IMR-90 (cell line): Measurements from ENCODE around the gene MS4A10. TPM values are rescaled to one million over a fixed set of nuclear protein-coding genes. Genes with fewer than 3 reads are reported as not detected.

Source experiments
- ATAC-seq: fragments of 200-7000 bp; cut with Tn5 transposase; 2 replicates; pipeline ENCODE4 v1.9.1; 2020; ENCODE audit warnings: low read depth, mild to moderate bottlenecking, moderate library complexity
- BruUV-seq: library from RNA; stranded (reverse); fragments of 400-500 nt; replicated peaks from 2 replicates; lab custom pipeline; 2021; lab: Mats Ljungman, UMichigan
- CTCF ChIA-PET: fragments of 300-600 bp; formaldehyde crosslinking; extraction: SDS; loops from one replicate; lab custom pipeline; 2021; ENCODE audit warnings: antibody characterized with exemption; lab: Yijun Ruan, JAX
- POLR2A ChIA-PET: fragments of 300-600 bp; sonication (Branson Sonifier 250); formaldehyde crosslinking; loops from one replicate; lab custom pipeline; 2022; ENCODE audit warnings: antibody characterized with exemption; ENCODE audit not compliant: unreplicated experiment; lab: Charles Lee
- DNase-seq: peaks from one replicate; pipeline ENCODE4 v3.0.0; 2013
- H2AFZ ChIP-seq: replicated peaks from 2 replicates; pipeline ENCODE3; 2013; ENCODE audit warnings: low read length, mild to moderate bottlenecking; ENCODE audit not compliant: poor library complexity
- H2AK5ac ChIP-seq: 2 replicates; pipeline ENCODE4 v1.6.1; 2013; ENCODE audit warnings: low read depth, low read length, inconsistent platforms
- H2AK9ac ChIP-seq: replicated peaks from 2 replicates; pipeline ENCODE3; 2013; ENCODE audit warnings: mild to moderate bottlenecking, low read depth, low read length, moderate library complexity; ENCODE audit not compliant: poor library complexity
- H2BK120ac ChIP-seq: 2 replicates; pipeline ENCODE4 v1.6.1; 2013; ENCODE audit warnings: low read depth, low read length, inconsistent platforms
- H2BK15ac ChIP-seq: 3 replicates; pipeline ENCODE4 v1.6.1; 2013; ENCODE audit warnings: low read depth, low read length, inconsistent platforms
- H2BK20ac ChIP-seq: 2 replicates; pipeline ENCODE4 v1.6.1; 2013; ENCODE audit warnings: low read depth, mild to moderate bottlenecking, inconsistent platforms, low read length, moderate library complexity
- H2BK5ac ChIP-seq: 2 replicates; pipeline ENCODE4 v1.6.1; 2013; ENCODE audit warnings: mild to moderate bottlenecking, low read depth, low read length, inconsistent platforms; ENCODE audit not compliant: poor library complexity, severe bottlenecking
- H3K14ac ChIP-seq: replicated peaks from 2 replicates; pipeline ENCODE4 v1.6.1; 2013; ENCODE audit warnings: low read depth, low read length, inconsistent platforms
- H3K18ac ChIP-seq: 2 replicates; pipeline ENCODE4 v1.6.1; 2013; ENCODE audit warnings: low read depth, low read length, control low read depth
- H3K23ac ChIP-seq: 2 replicates; pipeline ENCODE4 v1.6.1; 2013; ENCODE audit warnings: low read depth, low read length, inconsistent platforms
- H3K27ac ChIP-seq: 2 replicates; pipeline ENCODE4 v1.5.1; 2013; ENCODE audit warnings: mild to moderate bottlenecking, control low read depth, low read length; ENCODE audit not compliant: insufficient read depth
- H3K27me3 ChIP-seq: 2 replicates; pipeline ENCODE4 v1.6.1; 2013; ENCODE audit warnings: low read length; ENCODE audit not compliant: control insufficient read depth, insufficient read depth
- H3K36me3 ChIP-seq: 2 replicates; pipeline ENCODE4 v1.6.1; 2013; ENCODE audit warnings: low read length, mixed read lengths; ENCODE audit not compliant: control insufficient read depth, insufficient read depth
- H3K4ac ChIP-seq: 2 replicates; pipeline ENCODE4 v1.6.1; 2013; ENCODE audit warnings: low read depth, low read length, inconsistent platforms
- H3K4me1 ChIP-seq: 2 replicates; pipeline ENCODE4 v1.6.1; 2013; ENCODE audit warnings: low read length, mixed read lengths; ENCODE audit not compliant: control insufficient read depth, insufficient read depth
- H3K4me2 ChIP-seq: 2 replicates; pipeline ENCODE4 v1.6.1; 2013; ENCODE audit warnings: low read depth, mild to moderate bottlenecking, control low read depth, low read length, moderate library complexity
- H3K4me3 ChIP-seq: 2 replicates; pipeline ENCODE4 v1.5.1; 2013; ENCODE audit warnings: low read depth, mild to moderate bottlenecking, control low read depth, low read length, moderate library complexity; ENCODE audit not compliant: insufficient read depth
- H3K56ac ChIP-seq: 2 replicates; pipeline ENCODE4 v1.6.1; 2013; ENCODE audit warnings: low read length, inconsistent platforms; ENCODE audit not compliant: insufficient read depth; ENCODE audit errors: extremely low read depth
- H3K79me1 ChIP-seq, 2 experiments: 2 replicates each; pipeline ENCODE4 v1.6.1; 2013; ENCODE audit warnings: low read length in 2 of 2, inconsistent platforms in 1 of 2, low read depth in 1 of 2
- H3K9ac ChIP-seq: 2 replicates; pipeline ENCODE4 v1.6.1; 2013; ENCODE audit warnings: low read depth, low read length, control low read depth
- H3K9me1 ChIP-seq: 2 replicates; pipeline ENCODE4 v1.6.1; 2013; ENCODE audit warnings: low read length, inconsistent platforms; ENCODE audit not compliant: insufficient read depth
- H3K9me3 ChIP-seq: 2 replicates; pipeline ENCODE4 v1.6.1; 2013; ENCODE audit warnings: low read length; ENCODE audit not compliant: control insufficient read depth, insufficient read depth
- H4K20me1 ChIP-seq: 2 replicates; pipeline ENCODE4 v1.6.1; 2013; ENCODE audit warnings: low read length, inconsistent platforms; ENCODE audit not compliant: insufficient read depth
- H4K5ac ChIP-seq: 2 replicates; pipeline ENCODE4 v1.6.1; 2013; ENCODE audit warnings: mild to moderate bottlenecking, low read depth, low read length, control low read depth
- H4K8ac ChIP-seq, 2 experiments: 2 replicates each; pipeline ENCODE4 v1.6.1; 2013; ENCODE audit warnings: low read depth in 2 of 2, low read length in 2 of 2, control low read depth in 1 of 2, inconsistent platforms in 1 of 2
- H4K91ac ChIP-seq: 2 replicates; pipeline ENCODE4 v1.6.1; 2013; ENCODE audit warnings: low read depth, low read length, inconsistent platforms; ENCODE audit not compliant: insufficient read depth
- BHLHE40 ChIP-seq: fragments of 150-350 bp; IDR thresholded peaks from 2 replicates; pipeline ENCODE4 v1.6.1; 2016; ENCODE audit warnings: mild to moderate bottlenecking, low read depth, low read length
- CEBPB ChIP-seq: IDR thresholded peaks from 2 replicates; pipeline ENCODE4 v1.6.1; 2012; ENCODE audit warnings: low read depth, low read length, improper control_type of control experiment
- CHD1 ChIP-seq: IDR thresholded peaks from 2 replicates; pipeline ENCODE4 v1.6.1; 2012; ENCODE audit warnings: low read depth, low read length, improper control_type of control experiment
- FOS ChIP-seq: fragments of 150-350 bp; IDR thresholded peaks from 2 replicates; pipeline ENCODE4 v1.6.1; 2016; ENCODE audit warnings: low read depth, low read length
- MAFK ChIP-seq: IDR thresholded peaks from 2 replicates; pipeline ENCODE4 v1.6.1; 2012; ENCODE audit warnings: low read depth, low read length, improper control_type of control experiment
- MAZ ChIP-seq: IDR thresholded peaks from 2 replicates; pipeline ENCODE4 v1.6.1; 2012; ENCODE audit warnings: low read depth, mild to moderate bottlenecking, low read length, improper control_type of control experiment, moderate library complexity, borderline replicate concordance
- MXI1 ChIP-seq: IDR thresholded peaks from 2 replicates; pipeline ENCODE4 v1.6.1; 2012; ENCODE audit warnings: low read depth, mild to moderate bottlenecking, low read length, moderate library complexity, borderline replicate concordance
- NFE2L2 ChIP-seq: fragments of 150-350 bp; IDR thresholded peaks from 2 replicates; pipeline ENCODE4 v1.6.1; 2016; ENCODE audit warnings: low read depth, mild to moderate bottlenecking, low read length
- RAD21 ChIP-seq: IDR thresholded peaks from 2 replicates; pipeline ENCODE4 v1.6.1; 2012; ENCODE audit warnings: low read length, improper control_type of control experiment
- RCOR1 ChIP-seq: IDR thresholded peaks from 2 replicates; pipeline ENCODE4 v1.6.1; 2012; ENCODE audit warnings: mild to moderate bottlenecking, low read length, improper control_type of control experiment; ENCODE audit not compliant: insufficient replicate concordance
- RFX5 ChIP-seq: IDR thresholded peaks from 2 replicates; pipeline ENCODE4 v1.8.0; 2012; ENCODE audit warnings: low read depth, mild to moderate bottlenecking, low read length, moderate library complexity
- SMC3 ChIP-seq: fragments of 150-350 bp; IDR thresholded peaks from 2 replicates; pipeline ENCODE4 v1.6.1; 2016; ENCODE audit warnings: low read depth, mild to moderate bottlenecking, antibody characterized with exemption, low read length, moderate library complexity
- WGBS, 2 experiments: methylation state at CpG; one replicate each; pipeline versions ENCODE4 v1.1.5 to v1.1.7; 2013; ENCODE audit warnings: missing lambda C conversion rate in 2 of 2; ENCODE audit not compliant: insufficient read length in 1 of 2; ENCODE audit errors: extremely low coverage in 2 of 2; 5-methylcytosine and 5-hydroxymethylcytosine counted together
- dilution Hi-C: fragments of 300-500 bp; cut with HindIII; formaldehyde crosslinking; loops from one replicate; pipeline ENCODE4 v1.14.3; 2018; ENCODE audit warnings: low sequenced_read_pairs; ENCODE audit not compliant: unreplicated experiment
- in situ Hi-C: fragments of 300-500 bp; cut with MboI; formaldehyde crosslinking; loops from 3 replicates; pipeline ENCODE4 v1.14.3; 2019; ENCODE audit warnings: low sequenced_read_pairs, inconsistent platforms, mixed read lengths
- intact Hi-C: fragments of 100-400 bp; cut with micrococcal nuclease; formaldehyde crosslinking; loops from 2 replicates; pipeline ENCODE4 v1.10.0; 2022
- polyA plus RNA-seq, 3 experiments: library from polyadenylated mRNA; depleted of rRNA; stranded (reverse); fragments of >200 nt; gene quantifications; 2 replicates each; pipeline ENCODE4 v1.2.3, GENCODE V29; 2012; ENCODE audit warnings: low replicate concordance in 1 of 3
- total RNA-seq: library from RNA; depleted of rRNA; stranded (reverse); fragments of >200 nt; gene quantifications from 2 replicates; pipeline ENCODE4 v1.2.3, GENCODE V29; 2012
- TF ChIP-seq, protein P1 (sequence below): fragments of 150-350 bp; IDR thresholded peaks from 2 replicates; pipeline ENCODE4 v1.6.1; 2017; ENCODE audit warnings: mild to moderate bottlenecking, antibody characterized with exemption, low read length, low read depth

Gene MS4A10
- total and polyA plus RNA-seq, 2 of the 4 experiments (the other 2 are of a cell fraction), result not detected

DNA sequence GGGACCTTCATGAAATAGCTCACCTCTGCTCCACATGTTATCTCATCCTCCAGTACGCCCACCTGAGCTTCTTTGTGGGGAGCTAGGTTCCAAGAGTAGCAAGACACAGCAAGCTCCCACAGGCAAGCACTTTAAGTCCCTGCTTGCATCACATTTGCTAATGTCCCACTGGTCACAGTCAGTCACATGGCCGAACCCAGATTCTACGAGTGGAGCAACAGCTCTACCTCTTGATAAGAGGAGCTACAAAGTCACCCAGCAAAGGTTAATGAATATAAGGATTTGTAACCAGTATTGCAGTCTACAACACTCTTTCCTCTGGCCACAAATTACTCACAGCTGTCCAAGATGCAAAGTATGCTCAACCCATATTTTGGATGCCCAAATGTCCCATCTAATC lies 43.7 kb upstream of the MS4A10 start:
- no peaks in the 10 kb centered on the region for H3K9me1 ChIP-seq
- no peaks in the 10 kb centered on the region for H3K27me3 ChIP-seq
- WGBS, 2 experiments, result no CpG with 5 or more reads among the region's 3 CpGs
- H3K23ac ChIP-seq, result no peak overlapping the region
- no peak overlapping the region for H3K4me2 ChIP-seq
- no peak for TF ChIP-seq MXI1
- TF ChIP-seq BHLHE40, result no peak
- TF ChIP-seq NFE2L2, result no peak
- no peak for TF ChIP-seq MAFK
- TF ChIP-seq CHD1, result no peak
- TF ChIP-seq RCOR1, result no peak
- TF ChIP-seq, protein P1, sequence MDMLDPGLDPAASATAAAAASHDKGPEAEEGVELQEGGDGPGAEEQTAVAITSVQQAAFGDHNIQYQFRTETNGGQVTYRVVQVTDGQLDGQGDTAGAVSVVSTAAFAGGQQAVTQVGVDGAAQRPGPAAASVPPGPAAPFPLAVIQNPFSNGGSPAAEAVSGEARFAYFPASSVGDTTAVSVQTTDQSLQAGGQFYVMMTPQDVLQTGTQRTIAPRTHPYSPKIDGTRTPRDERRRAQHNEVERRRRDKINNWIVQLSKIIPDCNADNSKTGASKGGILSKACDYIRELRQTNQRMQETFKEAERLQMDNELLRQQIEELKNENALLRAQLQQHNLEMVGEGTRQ, result no peak
- no peak for TF ChIP-seq FOS
- no peak for TF ChIP-seq RAD21
- TF ChIP-seq CEBPB, result no peak
- TF ChIP-seq SMC3, result no peak
- no peak for TF ChIP-seq MAZ
- no peak for TF ChIP-seq RFX5
- no peak overlapping the region for H3K4me3 ChIP-seq
- no peaks in the 10 kb centered on the region for H3K79me1 ChIP-seq
- no peak overlapping the region for H3K14ac ChIP-seq
- no peaks in the 10 kb centered on the region for H3K36me3 ChIP-seq
- no TSS peak for BruUV-seq
- H2BK15ac ChIP-seq, result no peak overlapping the region
- no peaks in the 10 kb centered on the region for H4K20me1 ChIP-seq
- no peak overlapping the region for H4K8ac ChIP-seq
- ChIA-PET POLR2A (no interaction called here), CTCF (no interaction called here)
- dilution Hi-C loops, result no loop called here
- H2BK20ac ChIP-seq, result no peak overlapping the region
- no peak overlapping the region for H3K4ac ChIP-seq
- no peak overlapping the region for H4K91ac ChIP-seq
- no peak overlapping the region for H3K18ac ChIP-seq
- DNase-seq (no peak), ATAC-seq (no peak)
- in situ Hi-C loops, result no loop called here
- H2AK5ac ChIP-seq, result no peak overlapping the region
- H3K9me3 ChIP-seq, result no peaks in the 10 kb centered on the region
- intact Hi-C loops, result no loop called here
- no peak overlapping the region for H2AFZ ChIP-seq
- no peak overlapping the region for H3K9ac ChIP-seq
- H3K4me1 ChIP-seq, result no peaks in the 10 kb centered on the region
- no peak overlapping the region for H2BK120ac ChIP-seq
- no peak overlapping the region for H3K56ac ChIP-seq
- H2BK5ac ChIP-seq, result no peak overlapping the region
- no peak overlapping the region for H3K27ac ChIP-seq
- H4K5ac ChIP-seq, result no peak overlapping the region
- no peak overlapping the region for H2AK9ac ChIP-seq
